Transverse colon (tissue), 4 donors: Measurements from ENCODE around the gene ANKRD10. TPM values are rescaled to one million over a fixed set of nuclear protein-coding genes. Genes with fewer than 3 reads are reported as not detected.

Source experiments
- DNase-seq: peaks from one replicate; pipeline ENCODE4 v3.0.0-alpha.2; 2019
- H3K27ac ChIP-seq, 4 donors: fragments of 200-600 bp; sonication (generic); 2 replicates each; pipeline ENCODE4 v1.5.1; 2016 to 2018; ENCODE audit warnings: inconsistent platforms in 4 of 4
- H3K27me3 ChIP-seq: fragments of 200-600 bp; sonication (generic); 2 replicates; pipeline ENCODE4 v1.5.1; 2017; ENCODE audit warnings: inconsistent platforms
- H3K36me3 ChIP-seq, 4 donors: fragments of 200-600 bp; sonication (generic); 2 replicates each; pipeline ENCODE4 v1.5.1; 2017 to 2019; ENCODE audit warnings: inconsistent platforms in 4 of 4
- H3K4me1 ChIP-seq, 4 donors: fragments of 200-600 bp; sonication (generic); 2 replicates each; pipeline ENCODE4 v1.5.1; 2017 to 2020; ENCODE audit warnings: inconsistent platforms in 4 of 4
- H3K4me3 ChIP-seq, 4 donors: fragments of 200-600 bp; sonication (generic); 1 replicate in 1 of 4; 2 replicates in 3 of 4; pipeline versions ENCODE4 v1.5.1 to v1.6.1; 2017 to 2019; ENCODE audit warnings: inconsistent platforms in 4 of 4
- H3K9me3 ChIP-seq, 2 donors: fragments of 200-600 bp; sonication (generic); 2 replicates each; pipeline ENCODE4 v1.5.1; 2017 to 2019; ENCODE audit warnings: inconsistent platforms in 2 of 2
- EP300 ChIP-seq: sonication (generic); formaldehyde crosslinking; IDR thresholded peaks from one replicate; pipeline ENCODE4 v1.6.1; 2017; ENCODE audit warnings: antibody characterized with exemption, low read depth
- POLR2A ChIP-seq: fragments of 450-650 bp; IDR thresholded peaks from one replicate; pipeline ENCODE4 v1.6.1; 2016; ENCODE audit warnings: antibody characterized with exemption, mild to moderate bottlenecking, moderate library complexity
- POLR2AphosphoS5 ChIP-seq, 3 donors: sonication (generic); formaldehyde crosslinking; IDR thresholded peaks; one replicate each; pipeline ENCODE4 v1.6.1; 2016; ENCODE audit warnings: antibody characterized with exemption in 3 of 3
- WGBS, 2 donors: methylation state at CpG; one replicate each; pipeline ENCODE4 v1.1.5; 2018; ENCODE audit warnings: low coverage in 1 of 2; 5-methylcytosine and 5-hydroxymethylcytosine counted together
- in situ Hi-C, 4 donors: fragments of 200-750 bp; cut with MboI; loops; one replicate each; pipeline versions ENCODE4 v1.15.0 to v1.15.1; 2017; ENCODE audit warnings: low sequenced_read_pairs in 3 of 4, low pct_ligation_motif_present in 1 of 4, low pct_unique_long_range_greater_than_20kb in 1 of 4
- intact Hi-C: fragments of 100-400 bp; cut with DNase I; formaldehyde crosslinking; loops from one replicate; pipeline ENCODE4 v1.15.1; 2023; ENCODE audit warnings: low total_unique reads
- total RNA-seq, 4 donors: library from RNA; depleted of rRNA; stranded (reverse); fragments of >200 nt; gene quantifications; one replicate each; pipeline ENCODE4 v1.1.0, GENCODE V29; 2016
- TF ChIP-seq, protein P1 (sequence below), 5 experiments: fragments of 200-600 bp in 3 of 5; fragments of 450-650 bp in 2 of 5; sonication (generic) in 3 of 5; IDR thresholded peaks; 1 replicate in 2 of 5; 2 replicates in 3 of 5; pipeline ENCODE4 v1.5.1; 2016 to 2017; ENCODE audit warnings: antibody characterized with exemption in 5 of 5, inconsistent platforms in 3 of 5, mild to moderate bottlenecking in 2 of 5, moderate library complexity in 1 of 5

Gene ANKRD10
- total RNA-seq, 4 donors from 2014 or later = 124 to 286 (median 188) TPM

GRCh38 chr13:110924639-110924934, 9.7 kb upstream of the ANKRD10 start:
- 87 to 100% methylated on average over 1 to 4 of the region's 4 CpGs for WGBS, 2 donors
- Histone ChIP-seq H3K9me3 (no peaks in the 10 kb centered on the region), H3K27ac (no peak overlapping the region), H3K4me3 (no peak overlapping the region), H3K4me1 (no peaks in the 10 kb centered on the region), H3K36me3 (no peaks in the 10 kb centered on the region), H3K27me3 (peaks cover 21% of the 10 kb centered on the region)
- intact Hi-C loops = no loop called here
- TF ChIP-seq POLR2AphosphoS5 (IDR thresholded peaks at IDR 0.05) = no peak
- TF ChIP-seq, protein P1, sequence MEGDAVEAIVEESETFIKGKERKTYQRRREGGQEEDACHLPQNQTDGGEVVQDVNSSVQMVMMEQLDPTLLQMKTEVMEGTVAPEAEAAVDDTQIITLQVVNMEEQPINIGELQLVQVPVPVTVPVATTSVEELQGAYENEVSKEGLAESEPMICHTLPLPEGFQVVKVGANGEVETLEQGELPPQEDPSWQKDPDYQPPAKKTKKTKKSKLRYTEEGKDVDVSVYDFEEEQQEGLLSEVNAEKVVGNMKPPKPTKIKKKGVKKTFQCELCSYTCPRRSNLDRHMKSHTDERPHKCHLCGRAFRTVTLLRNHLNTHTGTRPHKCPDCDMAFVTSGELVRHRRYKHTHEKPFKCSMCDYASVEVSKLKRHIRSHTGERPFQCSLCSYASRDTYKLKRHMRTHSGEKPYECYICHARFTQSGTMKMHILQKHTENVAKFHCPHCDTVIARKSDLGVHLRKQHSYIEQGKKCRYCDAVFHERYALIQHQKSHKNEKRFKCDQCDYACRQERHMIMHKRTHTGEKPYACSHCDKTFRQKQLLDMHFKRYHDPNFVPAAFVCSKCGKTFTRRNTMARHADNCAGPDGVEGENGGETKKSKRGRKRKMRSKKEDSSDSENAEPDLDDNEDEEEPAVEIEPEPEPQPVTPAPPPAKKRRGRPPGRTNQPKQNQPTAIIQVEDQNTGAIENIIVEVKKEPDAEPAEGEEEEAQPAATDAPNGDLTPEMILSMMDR (IDR thresholded peaks at IDR 0.05) = no peak
- no peak for TF ChIP-seq EP300
- in situ Hi-C loops = loop anchor here in 3 of 4 donors (25.0 kb wide), 3 partner anchors 212 to 313 kb away; partner anchors contain the start of genes CARS2 (in 2 of the 3) and ING1 (in 2 of the 3)
- DNase-seq = no peak

DNA sequence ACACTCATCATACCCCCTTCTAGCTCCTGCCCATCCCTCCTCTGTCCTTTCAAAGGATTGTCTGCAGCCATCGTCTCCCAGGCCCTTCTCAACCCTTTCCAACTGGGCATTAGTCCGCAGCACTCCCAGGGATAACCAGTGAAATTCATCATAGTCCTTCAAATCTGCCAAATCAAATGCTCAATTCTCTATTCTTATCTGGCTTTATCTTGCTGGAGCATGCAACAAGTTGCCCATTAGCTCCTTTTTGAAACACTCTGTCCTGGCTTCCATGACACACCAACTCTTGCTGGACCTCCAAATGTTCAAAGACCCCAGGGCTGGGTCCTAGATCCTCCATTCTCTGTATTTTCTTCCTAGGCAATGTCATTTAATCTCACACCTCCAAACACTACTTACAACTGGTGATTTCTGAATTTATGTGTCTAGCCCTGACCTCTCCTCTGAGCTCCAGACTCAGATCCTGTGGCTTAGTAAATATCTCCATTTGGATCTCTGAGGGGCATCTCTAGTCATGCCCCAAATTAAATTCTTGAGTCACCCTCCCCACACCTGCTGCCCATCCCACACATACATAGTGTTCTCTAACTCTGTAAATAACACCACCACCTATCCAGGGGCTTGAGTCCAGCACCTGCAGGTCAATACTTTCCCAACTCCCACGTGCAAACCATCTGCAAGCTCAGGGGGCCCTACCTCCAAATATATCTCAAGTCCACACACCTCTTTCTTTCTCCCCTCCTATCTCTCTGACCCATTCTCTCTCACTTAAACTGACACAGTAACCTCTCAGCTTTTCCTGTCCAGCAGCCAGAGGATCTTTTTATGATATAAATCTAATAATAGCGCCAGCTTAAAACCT, 9.1 kb upstream of the ANKRD10 start:
- DNase-seq = no peak
- H3K4me3 ChIP-seq = no peak overlapping the region
- peaks cover 15% of the 10 kb centered on the region for H3K27me3 ChIP-seq
- intact Hi-C loops = no loop called here
- in situ Hi-C loops = loop anchor here in 3 of 4 donors (25.0 kb wide), 3 partner anchors 212 to 313 kb away; partner anchors contain the start of genes CARS2 (in 2 of the 3) and ING1 (in 2 of the 3)
- WGBS, 2 donors = 79 to 91% methylated on average over 2 to 4 of the region's 4 CpGs
- no peaks in the 10 kb centered on the region for H3K9me3 ChIP-seq
- H3K36me3 ChIP-seq = no peaks in the 10 kb centered on the region
- H3K27ac ChIP-seq = no peak overlapping the region
- no peaks in the 10 kb centered on the region for H3K4me1 ChIP-seq
- TF ChIP-seq EP300 (no peak), POLR2A (no peak), POLR2AphosphoS5 (IDR thresholded peaks at IDR 0.05) (no peak)
- TF ChIP-seq, protein P1 (IDR thresholded peaks at IDR 0.05) = no peak

DNA sequence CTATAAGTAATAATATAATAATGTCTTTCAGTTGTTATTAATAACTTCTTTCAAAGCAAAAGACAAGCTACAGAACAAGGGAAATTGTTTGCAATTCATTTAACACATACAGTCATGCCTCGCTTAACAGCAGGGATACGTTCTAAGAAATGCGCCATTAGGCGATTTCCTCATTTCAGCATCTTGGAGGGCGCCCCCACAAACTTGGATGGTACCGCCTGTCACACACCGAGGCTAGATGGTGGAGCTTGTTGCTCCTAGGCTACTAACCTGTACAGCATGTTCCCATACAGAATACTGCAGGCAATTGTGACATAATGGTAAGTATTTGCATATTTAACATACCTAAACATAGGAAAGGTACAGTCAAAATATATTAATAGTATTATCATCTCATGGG, 8.2 kb upstream of the ANKRD10 start:
- Histone ChIP-seq H3K27ac (no peak overlapping the region), H3K36me3 (no peaks in the 10 kb centered on the region), H3K4me1 (no peaks in the 10 kb centered on the region), H3K4me3 (no peak overlapping the region), H3K9me3 (no peaks in the 10 kb centered on the region), H3K27me3 (peaks cover 15% of the 10 kb centered on the region)
- intact Hi-C loops (no loop called here), in situ Hi-C loops (loop anchor here in 3 of 4 donors (25.0 kb wide), 3 partner anchors 211 to 314 kb away; partner anchors contain the start of genes CARS2 (in 2 of the 3) and ING1 (in 2 of the 3))
- no peak for DNase-seq
- TF ChIP-seq, protein P1 (IDR thresholded peaks at IDR 0.05) = no peak
- TF ChIP-seq POLR2AphosphoS5 (IDR thresholded peaks at IDR 0.05) (no peak), EP300 (no peak), POLR2A (no peak)
- WGBS, 2 donors = 83% methylated on average over 1 to 7 of the region's 7 CpGs

DNA sequence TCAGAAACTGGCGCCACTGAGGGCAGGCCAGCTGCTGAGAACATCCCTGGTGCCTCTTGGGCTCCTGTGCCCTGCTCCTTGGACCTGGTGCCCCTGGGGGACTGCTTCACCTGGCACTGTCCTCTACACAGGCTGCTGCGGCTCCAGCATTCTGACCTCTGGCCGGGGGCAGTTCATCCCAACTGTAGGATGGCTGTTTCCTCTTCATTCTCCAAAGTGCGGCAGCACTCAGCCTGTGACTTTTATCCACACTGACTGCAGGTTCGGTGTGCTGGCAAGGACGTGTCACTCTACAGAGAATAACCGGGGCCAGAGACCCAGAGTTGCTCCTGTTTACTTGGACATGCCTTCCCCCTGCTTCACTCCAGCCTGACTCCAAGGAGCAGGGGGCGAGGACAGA, 7.6 kb upstream of the ANKRD10 start:
- intact Hi-C loops = no loop called here
- 54 to 69% methylated on average over 2 to 8 of the region's 8 CpGs for WGBS, 2 donors

More for the DNA sequence above, 7.6 kb upstream of the ANKRD10 start:
- no peaks in the 10 kb centered on the region for H3K36me3 ChIP-seq
- H3K4me1 ChIP-seq = no peaks in the 10 kb centered on the region
- H3K27ac ChIP-seq = no peak overlapping the region
- TF ChIP-seq POLR2A (no peak), POLR2AphosphoS5 (IDR thresholded peaks at IDR 0.05) (no peak), EP300 (no peak)
- TF ChIP-seq, protein P1 (IDR thresholded peaks at IDR 0.05) = no peak
- no peak for DNase-seq
- H3K9me3 ChIP-seq = no peaks in the 10 kb centered on the region
- H3K4me3 ChIP-seq = no peak overlapping the region
- in situ Hi-C loops = loop anchor here in 3 of 4 donors (25.0 kb wide), 3 partner anchors 210 to 315 kb away; partner anchors contain the start of genes CARS2 (in 2 of the 3) and ING1 (in 2 of the 3)
- peaks cover 15% of the 10 kb centered on the region for H3K27me3 ChIP-seq
